ENCODE measurements around the gene RXRA. TPM values are rescaled to one million over a fixed set of nuclear protein-coding genes. Genes with fewer than 3 reads are reported as not detected.

Gene RXRA
- total and polyA plus RNA-seq, 2 donors (not counting 3 experiments of a cell fraction or from before 2014, with no cell fraction given) = 15.4 to 37.4 TPM

DNA sequence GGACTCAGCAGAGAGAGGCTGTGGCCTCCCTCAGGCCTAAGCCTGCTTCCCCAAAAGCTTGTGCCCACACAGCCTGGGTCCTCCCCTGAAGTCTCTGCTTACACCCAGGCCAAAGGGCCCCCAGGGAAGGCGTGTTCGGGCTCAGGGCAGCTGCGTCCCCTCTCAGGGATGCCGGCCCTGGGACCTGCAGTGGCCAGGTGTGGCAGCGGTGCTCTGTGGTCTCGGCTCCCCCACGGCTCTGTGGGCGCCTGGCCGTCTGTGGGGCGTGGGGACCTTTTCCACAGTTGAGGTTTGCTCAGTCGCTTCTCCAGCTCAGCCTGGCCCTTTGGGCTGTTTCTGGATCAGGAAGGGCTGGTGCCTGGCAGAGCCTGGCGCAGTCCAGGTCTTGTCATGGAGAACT is 75.9 kb downstream of the RXRA start:
- H4K20me1 ChIP-seq (replicated peaks; ENCODE audit: control insufficient read depth, extremely low read depth, insufficient read depth, low read length) = no peaks in the 10 kb centered on the region
- no peak overlapping the region for H3K27ac ChIP-seq (ENCODE audit: insufficient read depth, low read depth, low read length)
- H3K79me2 ChIP-seq (ENCODE audit: control insufficient read depth, insufficient read depth, low read length) = peaks cover 6% of the 10 kb centered on the region
- H3K36me3 ChIP-seq (ENCODE audit: control insufficient read depth in 2 of 2, extremely low read depth in 1 of 2, insufficient read depth in 2 of 2, low read length in 2 of 2) = no peaks in the 10 kb centered on the region
- no peak overlapping the region for H2AFZ ChIP-seq (ENCODE audit: low read depth, low read length)
- FAIRE-seq = no peak
- CTCF ChIA-PET = no interaction called here
- DNase-seq (ENCODE audit: low read depth, low spot score) = no peak
- no peak overlapping the region for H3K4me2 ChIP-seq (ENCODE audit: insufficient read depth, low read length)
- no TSS peak for BruUV-seq (replicated peaks)
- dilution Hi-C loops (cut with MboI; ENCODE audit: extremely low pct_ligation_motif_present, low sequenced_read_pairs) = no loop called here
- intact Hi-C loops (cut with micrococcal nuclease) = no loop called here
- POLR2A ChIA-PET = no interaction called here
- TF ChIP-seq EZH2 (IDR thresholded peaks at IDR 0.05; ENCODE audit: borderline replicate concordance, low read depth, low read length, severe bottlenecking) = no peak
- no peak for TF ChIP-seq POLR2A (IDR thresholded peaks at IDR 0.05; ENCODE audit: low read depth, low read length)
- TF ChIP-seq JUN (IDR thresholded peaks at IDR 0.05; ENCODE audit: borderline replicate concordance, insufficient read depth, insufficient read length, low read depth) = no peak
- no peak for TF ChIP-seq POLR2AphosphoS5 (IDR thresholded peaks at IDR 0.05; ENCODE audit: insufficient read depth, low read depth, low read length)
- no peak for TF ChIP-seq FOS (IDR thresholded peaks at IDR 0.05; ENCODE audit: borderline replicate concordance, insufficient read depth, low read length)
- TF ChIP-seq, protein P1, sequence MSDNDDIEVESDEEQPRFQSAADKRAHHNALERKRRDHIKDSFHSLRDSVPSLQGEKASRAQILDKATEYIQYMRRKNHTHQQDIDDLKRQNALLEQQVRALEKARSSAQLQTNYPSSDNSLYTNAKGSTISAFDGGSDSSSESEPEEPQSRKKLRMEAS (IDR thresholded peaks at IDR 0.05; ENCODE audit: insufficient read depth, insufficient read length) = no peak
- TF ChIP-seq, protein P2, sequence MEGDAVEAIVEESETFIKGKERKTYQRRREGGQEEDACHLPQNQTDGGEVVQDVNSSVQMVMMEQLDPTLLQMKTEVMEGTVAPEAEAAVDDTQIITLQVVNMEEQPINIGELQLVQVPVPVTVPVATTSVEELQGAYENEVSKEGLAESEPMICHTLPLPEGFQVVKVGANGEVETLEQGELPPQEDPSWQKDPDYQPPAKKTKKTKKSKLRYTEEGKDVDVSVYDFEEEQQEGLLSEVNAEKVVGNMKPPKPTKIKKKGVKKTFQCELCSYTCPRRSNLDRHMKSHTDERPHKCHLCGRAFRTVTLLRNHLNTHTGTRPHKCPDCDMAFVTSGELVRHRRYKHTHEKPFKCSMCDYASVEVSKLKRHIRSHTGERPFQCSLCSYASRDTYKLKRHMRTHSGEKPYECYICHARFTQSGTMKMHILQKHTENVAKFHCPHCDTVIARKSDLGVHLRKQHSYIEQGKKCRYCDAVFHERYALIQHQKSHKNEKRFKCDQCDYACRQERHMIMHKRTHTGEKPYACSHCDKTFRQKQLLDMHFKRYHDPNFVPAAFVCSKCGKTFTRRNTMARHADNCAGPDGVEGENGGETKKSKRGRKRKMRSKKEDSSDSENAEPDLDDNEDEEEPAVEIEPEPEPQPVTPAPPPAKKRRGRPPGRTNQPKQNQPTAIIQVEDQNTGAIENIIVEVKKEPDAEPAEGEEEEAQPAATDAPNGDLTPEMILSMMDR (IDR thresholded peaks at IDR 0.05; ENCODE audit: extremely low read depth in 1 of 2, insufficient read depth in 1 of 2, low read depth in 1 of 2, low read length in 2 of 2) = no peak
- no peak for TF ChIP-seq MYC (IDR thresholded peaks at IDR 0.05; ENCODE audit: low read depth, low read length)
- no peak for TF ChIP-seq GATA2 (IDR thresholded peaks at IDR 0.05; ENCODE audit: insufficient read depth, insufficient read length, low read depth, low read length)
- H3K9me1 ChIP-seq (replicated peaks; ENCODE audit: control insufficient read depth, extremely low read depth, insufficient read depth, low read length) = no peaks in the 10 kb centered on the region
- H3K4me1 ChIP-seq (ENCODE audit: control insufficient read depth, extremely low read depth, insufficient read depth, low read length) = peaks cover 46% of the 10 kb centered on the region
- H3K9me3 ChIP-seq (replicated peaks; ENCODE audit: control insufficient read depth, insufficient read depth, low read length) = no peaks in the 10 kb centered on the region
- H3K9ac ChIP-seq (replicated peaks; ENCODE audit: extremely low read depth, insufficient read depth, low read length) = no peak overlapping the region
- no peak overlapping the region for H3K4me3 ChIP-seq (replicated peaks in 1 of 3; ENCODE audit: insufficient read depth in 1 of 3, low read depth in 1 of 3, low read length in 3 of 3)
- no peaks in the 10 kb centered on the region for H3K27me3 ChIP-seq (ENCODE audit: control insufficient read depth in 2 of 2, insufficient read depth in 2 of 2, low read length in 2 of 2)

All from endothelial cell of umbilical vein (primary cell).